Natural killer cell treated with Interleukin-12 subunit alpha and Interleukin-12 subunit beta and Interleukin-15 and Interleukin-18, amount 100 ng/mL, for 72 hours (primary cell): ENCODE measurements around the gene CDKN2AIP. TPM values are rescaled to one million over a fixed set of nuclear protein-coding genes. Genes with fewer than 3 reads are reported as not detected.
"Not testable (repeated sequence)": the region's sequence is repeated elsewhere in the genome, so short reads cannot be mapped to it uniquely, and the experiment has no call there.

ENCODE experiments used
- ATAC-seq, 2 donors: fragments of 150-1000 bp; cut with Tn5 transposase in 1 of 2; sonication (Bioruptor Pico), chemical (Tn5 transposase) in 1 of 2; 2 replicates each; pipeline ENCODE4 v1.10.0; 2021
- DNase-seq: peaks from one replicate; pipeline ENCODE4 v3.0.0; 2022; ENCODE audit warnings: low spot score
- H3K27ac Mint-ChIP-seq, 2 donors: 1 replicate in 1 of 2; 2 replicates in 1 of 2; pipeline ENCODE4 v1.8.0; 2022; ENCODE audit warnings: mixed read lengths in 2 of 2, mild to moderate bottlenecking in 1 of 2, moderate library complexity in 1 of 2
- H3K27me3 Mint-ChIP-seq, 2 donors: 1 replicate in 1 of 2; 2 replicates in 1 of 2; pipeline ENCODE4 v1.8.0; 2022; ENCODE audit warnings: mixed read lengths in 2 of 2
- H3K36me3 Mint-ChIP-seq: one replicate; pipeline ENCODE4 v1.8.0; 2022; ENCODE audit warnings: mixed read lengths
- H3K4me1 Mint-ChIP-seq, 2 donors: 1 replicate in 1 of 2; 2 replicates in 1 of 2; pipeline ENCODE4 v1.8.0; 2022; ENCODE audit warnings: low read depth in 2 of 2, mixed read lengths in 2 of 2, mild to moderate bottlenecking in 1 of 2
- H3K4me3 Mint-ChIP-seq: one replicate; pipeline ENCODE4 v1.8.0; 2022; ENCODE audit warnings: mixed read lengths
- H3K9me3 Mint-ChIP-seq: 2 replicates; pipeline ENCODE4 v1.8.0; 2022; ENCODE audit warnings: mixed read lengths
- total RNA-seq, 2 donors: library from RNA; stranded (reverse); gene quantifications; one replicate each; pipeline ENCODE4 v1.2.3, GENCODE V29; 2022

CDKN2AIP gene
- total RNA-seq, 2 donors from 2014 or later: 22.0 to 22.7 TPM

GRCh38 chr4:183429489-183429888 is 14.9 kb upstream of the CDKN2AIP start:
- no peak overlapping the region for H3K27ac Mint-ChIP-seq
- ATAC-seq (no peak), DNase-seq (no peak)
- peaks cover 0 to 2% of the 10 kb centered on the region in 2 donors for H3K27me3 Mint-ChIP-seq
- H3K36me3 Mint-ChIP-seq: no peaks in the 10 kb centered on the region
- no peak overlapping the region for H3K4me3 Mint-ChIP-seq
- no peaks in the 10 kb centered on the region for H3K9me3 Mint-ChIP-seq
- H3K4me1 Mint-ChIP-seq: peaks cover 5 to 7% of the 10 kb centered on the region in 2 donors

- Mint-ChIP-seq H3K36me3 (no peaks in the 10 kb centered on the region), H3K27ac (peak overlapping the region in 1 of 2 donors; percentile 45), H3K4me3 (no peak overlapping the region), H3K4me1 (peaks cover 5 to 7% of the 10 kb centered on the region in 2 donors), H3K27me3 (peaks cover 0 to 2% of the 10 kb centered on the region in 2 donors), H3K9me3 (no peaks in the 10 kb centered on the region)
- DNase-seq (no peak), ATAC-seq (peak in 1 of 2 donors; percentile 55)
Observed at GRCh38 chr4:183430317-183430993, 14.0 kb upstream of the CDKN2AIP start.

GRCh38 chr4:183430994-183431347 is 13.5 kb upstream of the CDKN2AIP start:
- Mint-ChIP-seq H3K4me1 (peaks cover 5 to 7% of the 10 kb centered on the region in 2 donors), H3K27me3 (peaks cover 0 to 2% of the 10 kb centered on the region in 2 donors), H3K4me3 (no peak overlapping the region), H3K27ac (peak overlapping the region in 1 of 2 donors; percentile 50), H3K9me3 (no peaks in the 10 kb centered on the region), H3K36me3 (no peaks in the 10 kb centered on the region)
- DNase-seq (no peak), ATAC-seq (no peak)

GRCh38 chr4:183431614-183432013 is 12.8 kb upstream of the CDKN2AIP start:
- DNase-seq (no peak), ATAC-seq (no peak)
- H3K9me3 Mint-ChIP-seq: no peaks in the 10 kb centered on the region
- peaks cover 5 to 7% of the 10 kb centered on the region in 2 donors for H3K4me1 Mint-ChIP-seq
- peak overlapping the region in 1 of 2 donors; percentile 50 for H3K27ac Mint-ChIP-seq
- peaks cover 0 to 2% of the 10 kb centered on the region in 2 donors for H3K27me3 Mint-ChIP-seq
- no peaks in the 10 kb centered on the region for H3K36me3 Mint-ChIP-seq
- no peak overlapping the region for H3K4me3 Mint-ChIP-seq

- H3K4me3 Mint-ChIP-seq, H3K36me3 Mint-ChIP-seq, DNase-seq, H3K9me3 Mint-ChIP-seq, ATAC-seq, H3K4me1 Mint-ChIP-seq, H3K27me3 Mint-ChIP-seq, H3K27ac Mint-ChIP-seq: not testable (repeated sequence)
Observed at GRCh38 chr4:183433183-183433582, 11.3 kb upstream of the CDKN2AIP start.

GRCh38 chr4:183434264-183434663 is 10.2 kb upstream of the CDKN2AIP start:
- H3K36me3 Mint-ChIP-seq: no peaks in the 10 kb centered on the region
- DNase-seq: no peak
- ATAC-seq: no peak
- peaks cover 5 to 7% of the 10 kb centered on the region in 2 donors for H3K4me1 Mint-ChIP-seq
- no peak overlapping the region for H3K27ac Mint-ChIP-seq
- peaks cover 2 to 9% of the 10 kb centered on the region in 2 donors for H3K27me3 Mint-ChIP-seq
- no peak overlapping the region for H3K4me3 Mint-ChIP-seq
- H3K9me3 Mint-ChIP-seq: no peaks in the 10 kb centered on the region

GRCh38 chr4:183434666-183435190 is 9.7 kb upstream of the CDKN2AIP start:
- Mint-ChIP-seq H3K27ac (no peak overlapping the region), H3K36me3 (no peaks in the 10 kb centered on the region), H3K4me3 (no peak overlapping the region), H3K4me1 (peaks cover 5 to 7% of the 10 kb centered on the region in 2 donors), H3K9me3 (no peaks in the 10 kb centered on the region), H3K27me3 (peaks cover 0 to 9% of the 10 kb centered on the region in 2 donors)
- ATAC-seq (no peak), DNase-seq (no peak)

- no peak for ATAC-seq
- no peak for DNase-seq
- peaks cover under 1 to 2% of the 10 kb centered on the region in 2 donors for H3K4me1 Mint-ChIP-seq
- no peaks in the 10 kb centered on the region for H3K36me3 Mint-ChIP-seq
- H3K27me3 Mint-ChIP-seq: peaks cover 0 to 9% of the 10 kb centered on the region in 2 donors
- H3K4me3 Mint-ChIP-seq: no peak overlapping the region
- H3K9me3 Mint-ChIP-seq: no peaks in the 10 kb centered on the region
- H3K27ac Mint-ChIP-seq: no peak overlapping the region
Observed at GRCh38 chr4:183435803-183436202, 8.6 kb upstream of the CDKN2AIP start.

- no peaks in the 10 kb centered on the region for H3K9me3 Mint-ChIP-seq
- no peaks in the 10 kb centered on the region for H3K36me3 Mint-ChIP-seq
- H3K27me3 Mint-ChIP-seq: peaks cover 0 to 9% of the 10 kb centered on the region in 2 donors
- DNase-seq (no peak), ATAC-seq (peak in 1 of 2 donors; percentile 9)
- no peaks in the 10 kb centered on the region for H3K4me1 Mint-ChIP-seq
- H3K4me3 Mint-ChIP-seq: no peak overlapping the region
- no peak overlapping the region for H3K27ac Mint-ChIP-seq
Observed at GRCh38 chr4:183436417-183436816, 8.0 kb upstream of the CDKN2AIP start.

- Mint-ChIP-seq H3K27ac (no peak overlapping the region), H3K4me3 (no peak overlapping the region), H3K27me3 (peaks cover 0 to 9% of the 10 kb centered on the region in 2 donors), H3K4me1 (no peaks in the 10 kb centered on the region), H3K9me3 (no peaks in the 10 kb centered on the region), H3K36me3 (no peaks in the 10 kb centered on the region)
- no peak for ATAC-seq
- no peak for DNase-seq
Observed at GRCh38 chr4:183437452-183437851, 7.0 kb upstream of the CDKN2AIP start.

GRCh38 chr4:183438458-183439113 is 5.8 kb upstream of the CDKN2AIP start:
- Mint-ChIP-seq H3K27me3 (peaks cover 0 to 9% of the 10 kb centered on the region in 2 donors), H3K4me1 (no peaks in the 10 kb centered on the region), H3K36me3 (no peaks in the 10 kb centered on the region), H3K27ac (no peak overlapping the region), H3K9me3 (no peaks in the 10 kb centered on the region), H3K4me3 (no peak overlapping the region)
- ATAC-seq: no peak
- DNase-seq: no peak

GRCh38 chr4:183441276-183441675 is 3.2 kb upstream of the CDKN2AIP start:
- Mint-ChIP-seq H3K27ac (peak overlapping the region in 1 of 2 donors; percentile 20), H3K36me3 (peaks cover 10% of the 10 kb centered on the region), H3K4me1 (peaks cover 11 to 12% of the 10 kb centered on the region in 2 donors), H3K9me3 (no peaks in the 10 kb centered on the region), H3K27me3 (peaks cover 0 to 9% of the 10 kb centered on the region in 2 donors), H3K4me3 (no peak overlapping the region)
- no peak for DNase-seq
- ATAC-seq: no peak

GRCh38 chr4:183443655-183444213 is 702 bp upstream of the CDKN2AIP start:
- H3K9me3 Mint-ChIP-seq: no peaks in the 10 kb centered on the region
- DNase-seq (no peak), ATAC-seq (peak in 1 of 2 donors; percentile 32)
- H3K36me3 Mint-ChIP-seq: peaks cover 25% of the 10 kb centered on the region
- peak overlapping the region; percentile 92 for H3K4me3 Mint-ChIP-seq
- peaks cover 24 to 27% of the 10 kb centered on the region in 2 donors for H3K4me1 Mint-ChIP-seq
- H3K27me3 Mint-ChIP-seq: peaks cover 0 to 2% of the 10 kb centered on the region in 2 donors
- peak overlapping the region; percentile 92 to 99 for H3K27ac Mint-ChIP-seq

GRCh38 chr4:183445097-183445428 is 627 bp downstream of the CDKN2AIP start:
- H3K4me1 Mint-ChIP-seq: peaks cover 28 to 33% of the 10 kb centered on the region in 2 donors
- DNase-seq: no peak
- H3K36me3 Mint-ChIP-seq: peaks cover 30% of the 10 kb centered on the region
- H3K27ac Mint-ChIP-seq: peak overlapping the region; percentile 92 to 99
- peak; percentile 12 to 19 for ATAC-seq
- H3K27me3 Mint-ChIP-seq: no peaks in the 10 kb centered on the region
- H3K9me3 Mint-ChIP-seq: no peaks in the 10 kb centered on the region
- peak overlapping the region; percentile 92 for H3K4me3 Mint-ChIP-seq
